ENCODE measurements around the gene HINT1.
"Not testable (repeated sequence)": the region's sequence is repeated elsewhere in the genome, so short reads cannot be mapped to it uniquely, and the experiment has no call there.

The HINT1 gene

DNA sequence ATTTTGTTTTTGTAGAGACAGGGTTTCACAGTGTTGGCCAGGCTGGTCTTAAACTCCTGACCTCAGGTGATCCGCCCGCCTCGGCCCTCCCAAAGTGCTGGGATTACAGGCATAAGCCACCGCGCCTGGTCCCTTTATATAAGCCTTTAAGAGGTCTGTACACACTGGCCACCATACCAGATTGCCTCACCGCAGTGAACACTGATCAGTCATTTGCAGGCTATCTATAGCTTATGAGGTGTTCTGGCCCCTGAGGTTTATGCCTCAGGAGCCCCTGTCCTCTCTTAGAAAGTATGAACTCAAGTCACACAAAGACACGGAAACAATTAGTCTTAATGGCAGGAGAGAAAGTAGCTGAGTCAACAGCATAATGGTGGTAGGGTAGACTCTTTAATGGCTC lies 14.6 kb downstream of the HINT1 start:
- WGBS (ENCODE audit: insufficient coverage, insufficient read length): no CpG with 5 or more reads among the region's 7 CpGs
- H3K27ac ChIP-seq (ENCODE audit: low read length): no peak overlapping the region

DNA sequence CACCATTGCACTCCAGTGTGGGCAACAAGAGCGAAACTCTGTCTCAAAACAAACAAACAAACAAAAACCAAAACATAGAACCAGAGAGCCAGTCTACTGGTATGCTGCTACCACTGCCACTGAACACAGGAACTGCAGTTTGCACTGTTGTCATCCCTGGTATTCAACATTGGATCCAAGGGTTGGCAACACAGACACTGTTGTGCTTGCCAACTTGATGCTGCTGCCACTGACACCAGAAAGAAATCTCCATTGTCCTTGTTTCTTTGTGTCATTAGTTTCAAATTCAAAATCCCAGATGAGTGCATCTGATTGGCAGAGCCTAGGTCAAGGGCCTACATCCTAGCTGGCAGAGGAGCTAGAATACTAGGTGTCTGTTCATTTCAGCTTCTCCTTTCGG lies 16.2 kb downstream of the HINT1 start:
- H3K4me3 ChIP-seq (ENCODE audit: low read length): no peak overlapping the region
- DNase-seq (ENCODE audit: low read depth, low spot score): no peak
- H3K4me1 ChIP-seq (ENCODE audit: control insufficient read depth, insufficient read depth, low read length): no peaks in the 10 kb centered on the region
- no peaks in the 10 kb centered on the region for H3K27me3 ChIP-seq (ENCODE audit: control insufficient read depth, insufficient read depth, low read length)
- H3K27ac ChIP-seq (ENCODE audit: low read length): no peak overlapping the region
- no peaks in the 10 kb centered on the region for H3K36me3 ChIP-seq (ENCODE audit: control insufficient read depth, insufficient read depth, low read length)
- H3K9me3 ChIP-seq (ENCODE audit: control insufficient read depth, insufficient read depth, low read length): no peaks in the 10 kb centered on the region
- no CpG with 5 or more reads among the region's 2 CpGs for WGBS (ENCODE audit: insufficient coverage, insufficient read length)

More for the DNA sequence above, 14.6 kb downstream of the HINT1 start:
- Histone ChIP-seq H3K27me3 (ENCODE audit: control insufficient read depth, insufficient read depth, low read length) (no peaks in the 10 kb centered on the region), H3K4me3 (ENCODE audit: low read length) (no peak overlapping the region), H3K4me1 (ENCODE audit: control insufficient read depth, insufficient read depth, low read length) (no peaks in the 10 kb centered on the region), H3K9me3 (ENCODE audit: control insufficient read depth, insufficient read depth, low read length) (no peaks in the 10 kb centered on the region), H3K36me3 (ENCODE audit: control insufficient read depth, insufficient read depth, low read length) (no peaks in the 10 kb centered on the region)
- DNase-seq (ENCODE audit: low read depth, low spot score): no peak

DNA sequence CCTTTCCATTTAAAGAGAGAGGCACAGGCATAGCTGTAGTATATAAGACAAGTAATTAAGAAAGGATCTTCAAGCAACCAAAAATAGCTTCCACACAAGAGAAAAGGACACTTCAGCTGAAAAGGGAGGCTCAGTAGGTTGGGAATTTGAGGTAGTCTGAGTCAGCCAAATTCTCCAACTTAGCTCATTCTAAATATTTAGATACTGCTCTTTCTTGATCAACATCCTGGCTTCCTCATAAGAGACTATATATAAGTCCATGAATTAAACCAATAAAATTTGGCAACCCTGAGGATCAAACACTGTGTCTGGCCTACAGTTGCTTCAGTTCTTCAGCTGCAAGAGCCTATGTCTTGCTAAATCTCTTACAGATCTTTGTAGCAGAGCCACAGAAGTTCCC lies 17.8 kb downstream of the HINT1 start:
- no peak for DNase-seq (ENCODE audit: low read depth, low spot score)
- Histone ChIP-seq H3K27ac (ENCODE audit: low read length) (no peak overlapping the region), H3K27me3 (ENCODE audit: control insufficient read depth, insufficient read depth, low read length) (no peaks in the 10 kb centered on the region), H3K4me1 (ENCODE audit: control insufficient read depth, insufficient read depth, low read length) (no peaks in the 10 kb centered on the region), H3K4me3 (ENCODE audit: low read length) (no peak overlapping the region), H3K9me3 (ENCODE audit: control insufficient read depth, insufficient read depth, low read length) (no peaks in the 10 kb centered on the region), H3K36me3 (ENCODE audit: control insufficient read depth, insufficient read depth, low read length) (no peaks in the 10 kb centered on the region)

DNA sequence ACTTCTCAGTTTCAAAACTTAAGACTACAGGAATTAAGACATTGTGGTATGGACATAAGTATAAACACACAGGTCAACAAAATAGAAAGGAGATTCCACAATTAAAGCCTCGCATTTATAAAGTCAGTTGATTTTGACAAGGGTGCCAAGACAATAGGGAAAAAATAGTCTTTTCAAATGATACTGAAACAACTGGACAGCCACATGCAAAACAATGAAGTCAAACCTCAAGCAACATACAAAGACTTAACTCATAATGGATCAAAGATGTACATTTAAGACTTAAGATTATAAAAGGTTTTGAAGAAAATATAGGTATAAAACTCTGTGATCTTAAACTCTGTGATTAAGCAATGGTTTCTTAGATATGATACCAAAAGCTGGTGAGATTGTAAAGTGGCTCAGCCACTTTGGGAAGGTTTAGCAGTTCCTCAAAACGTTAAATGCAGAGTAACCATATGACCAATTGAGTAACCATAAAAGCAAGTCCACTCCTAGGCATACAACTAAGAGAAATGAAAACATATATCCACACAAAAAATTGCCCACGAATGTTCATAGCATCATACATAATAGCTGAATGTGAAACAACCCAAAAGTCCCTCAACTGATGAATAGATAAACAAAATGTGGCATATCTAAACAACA lies 22.0 kb downstream of the HINT1 start:
- no CpG with 5 or more reads among the region's 3 CpGs for WGBS (ENCODE audit: insufficient coverage, insufficient read length)
- Histone ChIP-seq H3K27ac (ENCODE audit: low read length) (no peak overlapping the region), H3K27me3 (ENCODE audit: control insufficient read depth, insufficient read depth, low read length) (no peaks in the 10 kb centered on the region), H3K36me3 (ENCODE audit: control insufficient read depth, insufficient read depth, low read length) (no peaks in the 10 kb centered on the region; the same call in 1 of the 2 replicates), H3K4me3 (ENCODE audit: low read length) (no peak overlapping the region), H3K9me3 (ENCODE audit: control insufficient read depth, insufficient read depth, low read length) (no peaks in the 10 kb centered on the region), H3K4me1 (ENCODE audit: control insufficient read depth, insufficient read depth, low read length) (no peaks in the 10 kb centered on the region)
- DNase-seq (ENCODE audit: low read depth, low spot score): no peak

DNA sequence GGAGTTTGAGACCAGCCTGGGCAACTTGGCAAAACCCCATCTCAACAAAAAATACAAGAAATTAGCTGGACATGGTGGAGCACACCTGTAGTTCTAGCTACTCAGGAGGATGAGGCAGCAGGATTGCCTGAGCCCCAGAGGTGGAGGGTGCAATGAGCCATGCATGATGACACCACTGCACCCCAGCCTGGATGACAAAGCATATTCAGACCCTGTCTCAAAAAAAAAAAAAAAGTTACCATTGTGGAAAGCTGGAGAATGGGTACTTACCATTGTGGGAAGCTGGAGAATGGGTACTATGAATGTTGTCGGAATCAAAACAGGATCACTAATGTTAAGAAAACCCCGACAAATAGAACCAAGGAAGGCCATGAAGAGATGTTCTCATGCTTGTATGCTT lies 25.7 kb downstream of the HINT1 start:
- Histone ChIP-seq H3K27ac (ENCODE audit: low read length) (no peak overlapping the region), H3K4me3 (ENCODE audit: low read length) (no peak overlapping the region), H3K36me3 (ENCODE audit: control insufficient read depth, insufficient read depth, low read length) (no peaks in the 10 kb centered on the region; the same call in 1 of the 2 replicates), H3K4me1 (ENCODE audit: control insufficient read depth, insufficient read depth, low read length) (no peaks in the 10 kb centered on the region), H3K9me3 (ENCODE audit: control insufficient read depth, insufficient read depth, low read length) (no peaks in the 10 kb centered on the region), H3K27me3 (ENCODE audit: control insufficient read depth, insufficient read depth, low read length) (no peaks in the 10 kb centered on the region)
- no CpG with 5 or more reads among the region's 2 CpGs for WGBS (ENCODE audit: insufficient coverage, insufficient read length)
- DNase-seq (ENCODE audit: low read depth, low spot score): no peak

DNA sequence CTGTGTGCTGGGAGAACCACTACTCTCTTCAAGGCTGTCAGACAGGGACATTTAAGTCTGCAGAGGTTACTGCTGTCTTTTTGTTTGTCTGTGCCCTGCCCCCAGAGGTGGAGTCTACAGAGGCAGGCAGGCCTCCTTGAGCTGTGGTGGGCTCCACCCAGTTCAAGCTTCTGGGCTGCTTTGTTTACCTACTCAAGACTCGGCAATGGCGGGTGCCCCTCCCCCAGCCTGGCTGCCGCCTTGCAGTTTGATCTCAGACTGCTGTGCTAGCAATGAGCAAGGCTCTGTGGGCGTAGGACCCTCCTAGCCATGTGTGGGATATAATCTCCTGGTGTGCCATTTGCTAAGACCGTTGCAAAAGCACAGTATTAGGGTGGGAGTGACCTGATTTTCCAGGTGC lies 26.6 kb downstream of the HINT1 start:
- H3K27ac ChIP-seq (ENCODE audit: low read length); H3K36me3 ChIP-seq (ENCODE audit: control insufficient read depth, insufficient read depth, low read length): not testable (repeated sequence)
- no CpG with 5 or more reads among the region's 5 CpGs for WGBS (ENCODE audit: insufficient coverage, insufficient read length)

DNA sequence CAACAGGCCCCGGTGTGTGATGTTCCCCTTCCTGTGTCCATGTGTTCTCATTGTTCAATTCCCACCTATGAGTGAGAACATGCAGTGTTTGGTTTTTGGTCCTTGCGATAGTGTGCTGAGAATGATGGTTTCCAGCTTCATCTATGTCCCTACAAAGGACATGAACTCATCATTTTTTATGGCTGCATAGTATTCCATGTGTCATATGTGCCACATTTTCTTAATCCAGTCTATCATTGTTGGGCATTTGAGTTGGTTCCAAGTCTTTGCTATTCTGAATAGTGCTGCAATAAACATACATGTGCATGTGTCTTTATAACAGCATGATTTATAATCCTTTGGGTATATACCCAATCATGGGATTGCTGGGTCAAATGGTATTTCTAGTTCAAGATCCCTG lies 32.0 kb downstream of the HINT1 start:
- H3K4me1 ChIP-seq (ENCODE audit: control insufficient read depth, insufficient read depth, low read length); H3K27me3 ChIP-seq (ENCODE audit: control insufficient read depth, insufficient read depth, low read length); H3K4me3 ChIP-seq (ENCODE audit: low read length); H3K9me3 ChIP-seq (ENCODE audit: control insufficient read depth, insufficient read depth, low read length); DNase-seq (ENCODE audit: low read depth, low spot score); H3K27ac ChIP-seq (ENCODE audit: low read length); H3K36me3 ChIP-seq (ENCODE audit: control insufficient read depth, insufficient read depth, low read length): not testable (repeated sequence)
- WGBS (ENCODE audit: insufficient coverage, insufficient read length): no CpG with 5 or more reads among the region's 2 CpGs

More for the DNA sequence above, 26.6 kb downstream of the HINT1 start:
- H3K27me3 ChIP-seq (ENCODE audit: control insufficient read depth, insufficient read depth, low read length); DNase-seq (ENCODE audit: low read depth, low spot score); H3K4me1 ChIP-seq (ENCODE audit: control insufficient read depth, insufficient read depth, low read length); H3K9me3 ChIP-seq (ENCODE audit: control insufficient read depth, insufficient read depth, low read length); H3K4me3 ChIP-seq (ENCODE audit: low read length): not testable (repeated sequence)

DNA sequence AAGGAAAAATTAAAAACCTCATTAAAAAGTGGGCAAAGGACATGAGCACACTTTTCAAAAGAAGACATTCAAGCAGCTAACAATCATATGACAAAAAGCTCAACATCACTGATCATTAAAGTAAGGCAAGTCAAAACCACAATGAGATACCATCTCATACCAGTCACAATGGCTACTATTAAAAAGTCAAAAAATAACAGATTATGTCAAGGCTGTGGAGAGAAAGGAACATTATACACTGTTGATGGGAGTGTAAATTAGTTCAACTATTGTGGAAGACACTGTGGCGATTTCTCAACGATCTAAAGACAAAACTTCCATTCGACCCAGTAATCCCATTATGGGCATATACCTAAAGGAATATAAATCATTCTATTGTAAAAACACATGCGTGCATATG lies 35.8 kb downstream of the HINT1 start:
- Histone ChIP-seq H3K27ac (ENCODE audit: low read length) (no peak overlapping the region), H3K9me3 (ENCODE audit: control insufficient read depth, insufficient read depth, low read length) (no peaks in the 10 kb centered on the region), H3K4me3 (ENCODE audit: low read length) (no peak overlapping the region), H3K27me3 (ENCODE audit: control insufficient read depth, insufficient read depth, low read length) (no peaks in the 10 kb centered on the region), H3K36me3 (ENCODE audit: control insufficient read depth, insufficient read depth, low read length) (no peaks in the 10 kb centered on the region), H3K4me1 (ENCODE audit: control insufficient read depth, insufficient read depth, low read length) (no peaks in the 10 kb centered on the region)
- DNase-seq (ENCODE audit: low read depth, low spot score): no peak
- WGBS (ENCODE audit: insufficient coverage, insufficient read length): no CpG with 5 or more reads among the region's 4 CpGs

DNA sequence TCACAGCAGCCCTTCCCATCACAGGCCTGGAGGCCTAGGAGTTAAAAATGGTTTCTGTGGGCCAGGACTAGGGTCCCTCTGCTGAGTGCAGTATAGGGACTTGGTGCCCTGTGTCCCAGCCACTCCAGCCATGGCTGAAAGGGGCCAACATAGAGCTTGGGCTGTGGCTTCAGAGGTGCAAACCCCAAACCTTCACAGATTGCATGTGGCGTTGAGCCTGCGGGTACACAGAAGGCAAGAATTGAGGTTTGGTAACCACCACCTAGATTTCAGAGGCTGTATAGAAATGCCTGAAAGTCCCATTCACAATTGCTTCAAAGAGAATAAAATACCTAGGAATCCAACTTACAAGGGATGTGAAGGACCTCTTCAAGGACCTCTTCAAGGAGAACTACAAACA lies 37.8 kb downstream of the HINT1 start:
- H3K36me3 ChIP-seq (ENCODE audit: control insufficient read depth, insufficient read depth, low read length); H3K4me1 ChIP-seq (ENCODE audit: control insufficient read depth, insufficient read depth, low read length); H3K4me3 ChIP-seq (ENCODE audit: low read length); H3K27me3 ChIP-seq (ENCODE audit: control insufficient read depth, insufficient read depth, low read length); DNase-seq (ENCODE audit: low read depth, low spot score); H3K9me3 ChIP-seq (ENCODE audit: control insufficient read depth, insufficient read depth, low read length); H3K27ac ChIP-seq (ENCODE audit: low read length): not testable (repeated sequence)
- WGBS (ENCODE audit: insufficient coverage, insufficient read length): no CpG with 5 or more reads among the region's 2 CpGs

DNA sequence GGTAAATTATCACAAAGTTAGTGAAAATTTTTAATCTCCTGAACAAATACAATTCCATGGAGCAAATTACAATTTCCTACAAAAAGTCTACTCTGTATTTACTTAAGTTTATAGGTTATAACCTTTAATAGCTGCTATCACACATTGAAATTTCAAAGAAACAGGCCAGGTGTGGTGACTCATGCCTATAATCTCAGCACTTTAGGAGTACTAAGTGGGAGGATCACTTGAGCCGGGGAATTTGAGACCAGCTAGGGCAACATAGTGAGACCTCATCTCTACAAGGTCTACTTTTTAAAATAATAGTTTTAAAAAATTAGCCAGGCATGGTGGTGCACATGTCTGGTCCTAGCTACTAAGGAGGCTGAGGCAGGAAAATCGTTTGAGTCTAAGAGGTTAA lies 50.3 kb downstream of the HINT1 start:
- Histone ChIP-seq H3K27me3 (ENCODE audit: control insufficient read depth, insufficient read depth, low read length) (no peaks in the 10 kb centered on the region), H3K36me3 (ENCODE audit: control insufficient read depth, insufficient read depth, low read length) (no peaks in the 10 kb centered on the region), H3K4me3 (ENCODE audit: low read length) (no peak overlapping the region), H3K9me3 (ENCODE audit: control insufficient read depth, insufficient read depth, low read length) (no peaks in the 10 kb centered on the region), H3K4me1 (ENCODE audit: control insufficient read depth, insufficient read depth, low read length) (peaks cover 1% of the 10 kb centered on the region; the same call in 1 of the 2 replicates), H3K27ac (ENCODE audit: low read length) (no peak overlapping the region)
- WGBS (ENCODE audit: insufficient coverage, insufficient read length): no CpG with 5 or more reads among the region's 2 CpGs
- DNase-seq (ENCODE audit: low read depth, low spot score): no peak

DNA sequence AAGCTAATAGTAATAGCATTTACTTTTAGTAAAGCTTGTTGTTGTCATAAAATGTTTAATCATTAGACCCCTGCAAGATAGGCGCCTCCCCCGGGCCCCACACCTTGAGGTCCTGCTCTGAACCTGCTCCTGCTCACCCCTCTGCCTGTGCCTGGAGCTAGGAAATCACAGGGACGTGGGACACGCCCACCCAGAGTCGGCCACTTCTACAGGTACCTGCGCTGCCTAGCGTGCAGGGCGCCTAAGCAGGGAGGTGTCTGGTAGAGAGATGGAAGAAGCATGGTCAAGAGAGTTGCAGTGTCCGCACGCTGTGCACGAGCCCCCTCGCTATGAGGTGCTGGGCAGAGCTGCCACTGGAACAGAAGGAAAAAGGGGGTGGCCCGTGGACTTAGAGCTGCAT lies 52.6 kb downstream of the HINT1 start:
- Histone ChIP-seq H3K9me3 (ENCODE audit: control insufficient read depth, insufficient read depth, low read length) (no peaks in the 10 kb centered on the region), H3K27ac (ENCODE audit: low read length) (no peak overlapping the region), H3K36me3 (ENCODE audit: control insufficient read depth, insufficient read depth, low read length) (no peaks in the 10 kb centered on the region), H3K4me3 (ENCODE audit: low read length) (no peak overlapping the region), H3K27me3 (ENCODE audit: control insufficient read depth, insufficient read depth, low read length) (no peaks in the 10 kb centered on the region), H3K4me1 (ENCODE audit: control insufficient read depth, insufficient read depth, low read length) (peaks cover 1% of the 10 kb centered on the region; the same call in 1 of the 2 replicates)
- no CpG with 5 or more reads among the region's 13 CpGs for WGBS (ENCODE audit: insufficient coverage, insufficient read length)
- DNase-seq (ENCODE audit: low read depth, low spot score): no peak
